NT2/D1 (cell line): ENCODE data around the gene INAVA.

ENCODE experiments used
- DNase-seq: peaks from one replicate; pipeline ENCODE4 v3.0.0-alpha.2; 2011; ENCODE audit warnings: low read depth, low spot score
- H3K27me3 ChIP-seq: 2 replicates; pipeline ENCODE4 v1.6.0; 2011; ENCODE audit warnings: mild to moderate bottlenecking; ENCODE audit not compliant: insufficient read length, insufficient read depth
- H3K36me3 ChIP-seq: 2 replicates; pipeline ENCODE4 v1.6.1; 2011; ENCODE audit warnings: mild to moderate bottlenecking, low read length, mixed read lengths; ENCODE audit not compliant: insufficient read depth, insufficient read length
- H3K4me1 ChIP-seq: 2 replicates; pipeline ENCODE4 v1.5.1; 2011; ENCODE audit not compliant: insufficient read depth, insufficient read length
- H3K4me3 ChIP-seq: 2 replicates; pipeline ENCODE4 v1.5.1; 2011; ENCODE audit warnings: low read depth; ENCODE audit not compliant: insufficient read length
- H3K9ac ChIP-seq: 2 replicates; pipeline ENCODE4 v1.6.0; 2011; ENCODE audit warnings: low read depth; ENCODE audit not compliant: insufficient read length
- H3K9me3 ChIP-seq: 2 replicates; pipeline ENCODE4 v1.5.1; 2011; ENCODE audit warnings: mild to moderate bottlenecking, low read length; ENCODE audit not compliant: insufficient read depth
- SUZ12 ChIP-seq: IDR thresholded peaks from 2 replicates; pipeline ENCODE4 v1.6.1; 2011; ENCODE audit not compliant: insufficient read length, insufficient read depth; ENCODE audit errors: extremely low read depth
- YY1 ChIP-seq: IDR thresholded peaks from 2 replicates; pipeline ENCODE4 v1.6.1; 2011; ENCODE audit not compliant: insufficient read length, insufficient read depth
- ZNF274 ChIP-seq: IDR thresholded peaks from 2 replicates; pipeline ENCODE4 v1.6.1; 2011; ENCODE audit warnings: mild to moderate bottlenecking, low read depth, low read length

INAVA gene

GRCh38 chr1:200893411-200893901 is 1.2 kb upstream of the INAVA start:
- Histone ChIP-seq H3K36me3 (peaks cover 33% of the 10 kb centered on the region), H3K4me1 (peaks cover 49% of the 10 kb centered on the region), H3K27me3 (no peaks in the 10 kb centered on the region), H3K9ac (peak overlapping the region; percentile 62), H3K9me3 (no peaks in the 10 kb centered on the region), H3K4me3 (peak overlapping the region; percentile 16)
- DNase-seq = no peak
- no peak for TF ChIP-seq ZNF274
- no peak for TF ChIP-seq SUZ12
- TF ChIP-seq YY1 = no peak

GRCh38 chr1:200895443-200895789 is 716 bp downstream of the INAVA start:
- no peak for TF ChIP-seq SUZ12
- no peak for TF ChIP-seq YY1
- TF ChIP-seq ZNF274 = no peak
- peaks cover 53% of the 10 kb centered on the region for H3K36me3 ChIP-seq
- H3K4me1 ChIP-seq = peaks cover 40% of the 10 kb centered on the region
- H3K9ac ChIP-seq = peak overlapping the region; percentile 26
- no peak overlapping the region for H3K4me3 ChIP-seq
- H3K27me3 ChIP-seq = no peaks in the 10 kb centered on the region
- DNase-seq = no peak
- H3K9me3 ChIP-seq = no peaks in the 10 kb centered on the region

- Histone ChIP-seq H3K4me1 (peaks cover 39% of the 10 kb centered on the region), H3K9me3 (no peaks in the 10 kb centered on the region), H3K4me3 (no peak overlapping the region), H3K9ac (peak overlapping the region; percentile 26), H3K27me3 (no peaks in the 10 kb centered on the region), H3K36me3 (peaks cover 58% of the 10 kb centered on the region)
- DNase-seq = no peak
- no peak for TF ChIP-seq YY1
- TF ChIP-seq SUZ12 = no peak
- TF ChIP-seq ZNF274 = no peak
Measured at GRCh38 chr1:200895801-200896530, 1.3 kb downstream of the INAVA start.

- Histone ChIP-seq H3K4me1 (peaks cover 39% of the 10 kb centered on the region), H3K9ac (no peak overlapping the region), H3K9me3 (no peaks in the 10 kb centered on the region), H3K27me3 (no peaks in the 10 kb centered on the region), H3K4me3 (no peak overlapping the region), H3K36me3 (peaks cover 65% of the 10 kb centered on the region)
- TF ChIP-seq ZNF274 (no peak), SUZ12 (no peak), YY1 (no peak)
- DNase-seq = no peak
Measured at GRCh38 chr1:200896531-200897196, 2.0 kb downstream of the INAVA start.

GRCh38 chr1:200897259-200897658 is 2.6 kb downstream of the INAVA start:
- H3K4me1 ChIP-seq = peaks cover 39% of the 10 kb centered on the region
- DNase-seq = no peak
- H3K4me3 ChIP-seq = no peak overlapping the region
- TF ChIP-seq YY1 (no peak), ZNF274 (no peak), SUZ12 (no peak)
- H3K36me3 ChIP-seq = peaks cover 71% of the 10 kb centered on the region
- no peaks in the 10 kb centered on the region for H3K27me3 ChIP-seq
- no peaks in the 10 kb centered on the region for H3K9me3 ChIP-seq
- no peak overlapping the region for H3K9ac ChIP-seq

- no peak overlapping the region for H3K4me3 ChIP-seq
- H3K36me3 ChIP-seq = peaks cover 83% of the 10 kb centered on the region
- peak overlapping the region; percentile 52 for H3K9ac ChIP-seq
- TF ChIP-seq YY1 (no peak), SUZ12 (no peak), ZNF274 (no peak)
- no peaks in the 10 kb centered on the region for H3K9me3 ChIP-seq
- H3K27me3 ChIP-seq = no peaks in the 10 kb centered on the region
- peaks cover 35% of the 10 kb centered on the region for H3K4me1 ChIP-seq
- no peak for DNase-seq
Measured at GRCh38 chr1:200899015-200899386, 4.3 kb downstream of the INAVA start.

- H3K27me3 ChIP-seq = no peaks in the 10 kb centered on the region
- DNase-seq = no peak
- no peak overlapping the region for H3K9ac ChIP-seq
- H3K4me1 ChIP-seq = peaks cover 35% of the 10 kb centered on the region
- no peak overlapping the region for H3K4me3 ChIP-seq
- no peaks in the 10 kb centered on the region for H3K9me3 ChIP-seq
- no peak for TF ChIP-seq ZNF274
- TF ChIP-seq YY1 = no peak
- TF ChIP-seq SUZ12 = no peak
- peaks cover 83% of the 10 kb centered on the region for H3K36me3 ChIP-seq
Measured at GRCh38 chr1:200899451-200899915, 4.8 kb downstream of the INAVA start.
